DMS 273 treated with DMSO at 0.1 percent for 48 hours (cell line): ENCODE results near the gene POLN.
"Not testable (repeated sequence)": the region's sequence is repeated elsewhere in the genome, so short reads cannot be mapped to it uniquely, and the experiment has no call there.

Experiments used
- DNase-seq: peaks from one replicate; lab custom pipeline; 2025; lab: John Stamatoyannopoulos, UW

POLN gene

DNA sequence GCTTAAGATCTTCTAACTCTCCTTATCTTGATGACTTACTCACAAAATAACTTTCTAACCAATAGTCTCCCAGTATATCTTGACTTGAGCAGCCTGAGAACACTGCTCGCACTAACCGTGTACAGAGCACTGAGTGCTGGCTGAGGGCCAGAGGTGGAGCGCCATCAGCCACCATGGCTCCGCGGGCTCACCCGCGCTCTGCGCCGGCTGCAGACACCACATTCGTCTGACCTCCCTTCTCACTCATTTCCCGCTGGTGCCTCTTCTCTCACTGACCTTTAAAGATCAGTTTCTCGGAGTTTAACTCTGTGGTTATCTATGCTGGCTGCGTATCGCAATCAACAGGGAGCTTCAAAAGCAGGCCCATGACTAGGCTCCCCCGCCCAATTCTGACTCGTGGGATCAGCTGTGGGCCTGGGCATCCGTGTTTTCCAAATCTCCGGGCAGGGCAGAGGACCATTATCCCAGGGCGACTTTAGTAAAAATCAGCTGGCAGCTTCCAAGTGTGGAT lies 78.6 kb downstream of the POLN start:
- no peak for DNase-seq

DNA sequence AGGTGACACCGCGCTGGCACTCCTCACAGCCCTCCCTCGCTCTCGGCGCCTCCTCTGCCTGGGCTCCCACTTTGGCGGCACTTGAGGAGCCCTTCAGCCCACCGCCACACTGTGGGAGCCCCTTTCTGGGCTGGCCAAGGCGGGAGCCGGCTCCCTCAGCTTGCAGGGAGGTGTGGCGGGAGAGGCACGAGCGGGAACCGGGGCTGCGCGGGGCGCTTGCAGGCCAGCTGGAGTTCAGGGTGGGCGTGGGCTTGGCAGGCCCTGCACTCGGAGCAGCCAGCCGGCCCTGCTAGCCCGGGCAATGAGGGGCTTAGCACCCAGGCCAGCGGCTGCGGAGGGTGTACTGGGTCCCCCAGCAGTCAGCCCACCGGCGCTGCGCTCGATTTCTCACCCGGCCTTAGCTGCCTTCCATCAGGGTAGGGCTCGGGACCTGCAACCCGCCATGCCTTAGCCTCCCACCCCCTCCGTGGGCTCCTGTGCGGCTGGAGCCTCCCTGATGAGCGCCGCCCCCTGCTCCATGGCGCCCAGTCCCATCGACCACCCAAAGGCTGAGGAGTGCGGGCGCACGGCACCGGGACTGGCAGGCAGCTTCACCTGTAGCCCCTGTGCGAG lies 80.7 kb downstream of the POLN start:
- DNase-seq, result not testable (repeated sequence)

DNA sequence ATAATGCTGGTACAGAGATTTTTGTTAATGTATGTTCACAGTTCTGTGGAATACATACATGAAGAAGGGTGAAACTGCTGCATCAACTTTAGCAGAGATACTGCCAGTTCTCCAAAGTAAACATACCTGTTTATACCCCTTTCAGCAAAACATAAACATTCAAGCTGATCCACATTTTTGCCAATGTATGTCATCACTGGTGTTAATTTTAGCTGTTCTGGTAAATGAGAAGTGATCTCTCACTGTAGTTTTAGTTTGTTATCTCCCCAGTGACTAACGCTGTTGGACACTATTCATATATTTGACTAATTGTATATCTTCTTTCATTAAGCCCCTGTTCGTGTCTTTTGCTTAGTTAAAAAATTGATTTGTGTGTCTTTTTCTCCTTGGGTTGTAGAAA lies 82.0 kb downstream of the POLN start:
- DNase-seq, result no peak

DNA sequence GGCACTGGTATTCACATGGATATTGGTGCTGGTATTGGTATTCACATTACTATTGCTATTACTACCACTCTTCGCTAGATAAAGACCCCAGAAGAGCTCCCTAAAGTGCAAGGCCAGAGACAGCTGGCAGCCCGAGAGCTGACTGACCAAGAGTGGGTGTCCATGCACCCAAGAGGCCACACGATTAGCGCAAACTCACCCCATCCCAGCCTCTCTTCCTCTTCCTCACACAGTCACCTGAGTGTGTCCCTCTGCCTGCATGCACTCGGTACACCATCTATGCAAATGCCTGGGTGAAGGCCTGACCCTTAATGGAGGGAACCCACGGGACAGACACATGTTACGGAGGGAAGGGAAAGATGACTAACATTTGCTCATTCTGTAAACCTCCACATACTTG lies 86.7 kb downstream of the POLN start:
- DNase-seq, result no peak

DNA sequence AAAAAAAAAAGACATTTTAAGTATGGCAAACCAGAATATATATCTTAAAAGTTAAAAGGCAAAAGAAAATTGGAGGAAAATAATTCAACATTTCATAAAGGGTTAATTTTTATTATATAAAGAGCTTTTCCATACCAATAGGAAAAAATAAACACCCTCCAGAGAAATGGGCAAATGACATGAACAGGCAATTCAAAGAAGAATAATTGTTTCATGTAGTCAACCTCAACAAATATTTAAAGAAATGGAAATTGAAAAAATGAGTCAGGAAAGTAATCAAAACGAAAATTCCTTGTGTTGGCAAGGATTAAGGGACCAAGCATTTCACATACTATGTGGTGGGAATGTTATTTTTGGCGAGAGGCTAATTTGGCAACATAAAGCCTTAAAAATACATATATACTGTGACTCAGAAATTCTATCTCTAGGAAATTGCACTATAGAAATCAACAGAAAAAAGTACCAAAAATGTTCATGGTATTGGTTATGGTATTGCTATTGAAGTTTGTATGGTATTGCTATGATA lies 87.6 kb downstream of the POLN start:
- no peak for DNase-seq

DNA sequence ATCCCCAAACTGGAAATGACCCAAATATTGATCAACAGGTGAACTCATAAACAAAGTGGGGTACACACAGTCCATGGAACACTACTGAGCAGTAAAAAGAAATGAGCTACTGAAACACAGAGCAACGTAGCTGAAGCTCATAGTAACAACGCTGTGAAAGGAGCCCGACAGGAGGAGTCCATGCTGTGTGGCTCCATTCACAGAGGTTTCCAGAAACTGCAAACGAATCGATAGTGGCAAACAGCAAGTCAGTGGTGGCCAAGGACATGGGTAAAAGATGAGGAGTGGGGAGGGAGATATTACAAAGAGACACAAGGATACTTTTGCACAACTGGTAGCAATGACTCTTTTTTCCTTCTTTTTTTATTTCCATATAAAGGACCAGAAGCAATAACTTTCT lies 90.4 kb downstream of the POLN start:
- no peak for DNase-seq

DNA sequence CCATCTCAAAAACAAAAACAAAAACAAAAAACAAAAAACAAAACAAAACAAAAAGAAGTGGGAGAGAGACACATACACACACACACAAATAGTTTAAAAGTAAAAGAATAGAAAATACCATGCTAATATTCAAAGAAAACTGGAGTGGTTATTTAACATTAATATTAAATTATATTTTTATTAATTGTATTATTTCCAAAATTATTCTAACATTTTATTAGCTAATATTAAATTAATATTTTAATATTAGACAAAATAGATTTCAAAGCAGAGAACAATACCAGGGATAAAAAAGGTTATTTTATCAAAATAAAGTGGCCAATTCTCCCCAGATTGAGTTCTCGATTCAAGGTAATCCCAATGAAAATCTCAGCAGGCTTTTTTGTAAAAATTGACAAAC lies 91.8 kb downstream of the POLN start:
- DNase-seq, result no peak

DNA sequence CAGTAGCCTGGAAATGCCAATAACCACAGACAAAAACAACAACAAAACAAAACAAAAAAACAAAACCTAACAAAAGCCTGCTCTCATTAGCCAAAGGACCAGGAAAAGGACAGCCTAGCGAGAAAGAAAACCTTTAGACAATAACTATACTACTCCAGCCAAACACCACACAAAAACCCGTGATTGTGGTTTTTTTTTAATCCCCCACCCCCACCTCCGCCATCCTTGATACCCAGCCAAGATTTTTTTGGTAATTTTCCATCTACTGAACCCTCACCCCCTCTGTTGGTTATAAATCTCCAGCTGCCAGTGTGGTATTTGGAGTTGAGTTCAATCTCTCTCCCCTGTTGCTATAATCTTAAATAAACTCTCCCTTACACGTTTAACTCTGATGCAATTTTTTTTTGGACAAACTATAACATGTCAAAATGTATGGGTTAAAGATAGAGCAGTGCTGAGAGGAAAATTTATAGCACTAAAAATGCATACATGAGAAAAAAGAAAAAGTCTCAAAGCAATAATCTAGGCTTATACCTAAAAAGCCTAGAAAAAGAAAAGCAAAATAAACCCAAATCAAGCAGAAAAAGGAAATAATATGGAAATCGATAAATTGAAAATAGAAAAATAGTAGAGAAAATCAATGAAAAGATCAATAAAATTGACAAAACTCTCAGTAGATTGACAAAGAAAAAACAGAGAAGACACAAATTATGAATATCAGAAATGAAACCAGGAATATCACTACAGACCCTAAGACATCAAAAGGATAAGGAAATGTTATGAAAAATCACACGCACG lies 99.1 kb downstream of the POLN start:
- no peak for DNase-seq

DNA sequence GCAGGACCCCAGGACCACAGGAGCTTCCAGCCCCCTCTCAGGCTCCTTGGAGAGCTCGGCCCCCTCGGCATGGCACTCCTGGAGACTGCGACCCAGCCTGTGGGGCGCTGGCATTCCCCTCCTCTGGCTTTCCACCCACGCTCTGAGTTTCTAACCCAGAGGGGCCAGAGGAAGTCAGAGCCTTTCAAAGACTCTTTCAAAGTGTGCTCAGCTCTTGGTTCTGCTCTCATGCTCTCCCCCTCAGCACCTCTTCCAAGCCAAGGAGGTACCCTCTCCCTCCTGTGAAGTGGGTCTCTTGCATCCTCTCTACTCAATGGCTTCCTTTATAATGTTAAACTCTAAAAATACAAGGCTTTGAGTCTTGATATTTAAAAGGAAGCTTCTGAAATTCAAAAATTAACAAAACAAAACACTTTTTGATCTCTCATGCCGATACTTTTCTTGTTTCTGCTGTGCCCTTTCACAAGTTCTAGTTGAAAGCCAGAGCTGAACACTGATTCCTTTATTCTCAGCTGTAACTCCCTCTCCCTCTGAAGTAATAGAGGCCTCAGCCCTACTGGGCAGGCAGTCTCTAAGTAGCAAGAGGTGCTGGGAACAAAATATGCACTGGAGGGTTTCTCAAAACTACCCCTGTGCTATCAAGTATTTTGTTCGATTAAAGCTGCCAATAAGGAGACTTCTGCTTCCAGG lies 100.0 kb downstream of the POLN start:
- DNase-seq, result no peak

DNA sequence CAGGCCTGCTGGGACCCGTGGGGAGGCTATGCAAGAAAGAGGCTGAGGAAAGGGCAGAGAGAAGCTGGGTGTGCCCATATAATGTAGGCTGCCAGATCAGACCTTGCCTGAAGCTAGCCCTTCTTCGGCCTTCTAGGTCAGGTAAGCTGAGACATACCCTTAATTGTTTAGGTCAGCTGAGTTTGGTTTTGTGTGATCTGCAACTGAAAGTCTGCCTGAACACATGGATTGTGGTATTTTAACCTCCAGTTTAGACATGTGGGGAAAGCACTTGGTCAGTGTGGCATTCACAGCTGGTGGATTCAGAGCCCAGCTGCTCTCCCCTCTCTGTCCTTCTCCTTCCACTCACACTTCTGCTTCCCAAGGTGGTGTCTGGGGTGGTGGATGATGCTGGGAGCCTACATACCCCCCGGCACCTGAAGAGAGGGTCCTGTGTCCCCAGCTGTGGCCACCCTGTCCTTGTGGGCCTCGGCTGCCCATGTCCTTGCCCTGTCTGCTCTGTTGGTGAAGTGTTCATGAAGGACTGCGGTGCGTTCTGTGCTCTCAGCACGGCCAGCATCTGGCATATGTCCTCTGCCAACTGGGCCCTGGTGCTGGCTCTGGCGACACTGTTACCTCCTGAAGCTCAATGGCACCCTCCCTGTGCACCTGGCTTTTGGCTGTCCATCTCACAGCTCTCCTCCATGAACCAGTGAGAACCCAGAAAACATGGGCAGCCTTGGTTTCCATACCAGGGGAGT lies 100.7 kb downstream of the POLN start:
- no peak for DNase-seq

DNA sequence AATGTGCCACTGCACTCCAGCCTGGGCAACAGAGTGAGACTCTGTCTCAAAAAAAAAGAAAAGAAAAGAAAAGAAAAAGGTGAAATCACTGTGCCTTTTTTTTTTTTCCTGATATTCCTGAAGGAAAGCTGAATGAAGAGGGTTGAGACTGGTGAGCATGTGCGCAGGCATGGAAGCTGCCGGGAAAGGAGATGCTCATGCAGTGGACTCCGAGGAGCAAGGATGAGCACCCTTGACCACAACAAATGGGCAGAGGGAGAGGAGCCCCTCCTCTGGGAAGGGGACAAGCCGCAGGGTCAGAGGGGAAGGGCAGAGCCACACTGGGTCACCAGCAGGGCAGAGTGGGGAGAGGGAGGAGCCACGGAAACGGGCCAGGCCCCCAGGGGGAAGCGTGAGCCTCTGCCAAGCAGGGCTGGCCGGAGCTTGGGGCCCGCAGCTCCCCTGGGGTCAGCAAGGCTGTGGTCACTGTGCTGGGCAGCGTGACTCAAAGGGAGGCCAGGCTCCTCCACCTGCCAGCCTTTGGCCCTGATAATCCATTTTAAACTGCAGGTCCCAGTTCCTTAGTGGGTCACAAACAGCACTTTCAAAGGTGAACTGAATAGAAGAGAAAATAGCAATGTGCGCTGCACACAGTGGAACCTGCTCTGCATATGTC lies 102.9 kb downstream of the POLN start:
- no peak for DNase-seq

DNA sequence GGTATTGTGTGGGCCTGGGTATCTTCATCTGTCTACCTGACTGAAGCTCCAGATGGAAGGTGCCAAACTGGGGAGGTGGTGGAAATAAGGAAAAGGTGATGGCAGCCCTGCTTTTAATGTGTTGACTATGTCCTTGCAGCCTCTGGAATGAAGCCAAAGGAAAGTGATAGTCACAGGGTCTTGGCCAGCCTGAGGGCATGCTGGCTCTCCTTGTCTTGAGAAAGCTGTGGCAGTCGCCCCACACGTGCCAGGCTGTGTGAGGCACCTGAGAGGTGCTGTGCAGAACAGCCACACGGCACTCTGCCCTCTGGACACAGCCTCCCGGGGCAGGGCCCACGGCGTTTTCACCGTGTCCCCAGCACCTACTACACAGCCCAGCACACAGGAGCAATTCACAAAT lies 105.2 kb downstream of the POLN start:
- DNase-seq, result no peak

DNA sequence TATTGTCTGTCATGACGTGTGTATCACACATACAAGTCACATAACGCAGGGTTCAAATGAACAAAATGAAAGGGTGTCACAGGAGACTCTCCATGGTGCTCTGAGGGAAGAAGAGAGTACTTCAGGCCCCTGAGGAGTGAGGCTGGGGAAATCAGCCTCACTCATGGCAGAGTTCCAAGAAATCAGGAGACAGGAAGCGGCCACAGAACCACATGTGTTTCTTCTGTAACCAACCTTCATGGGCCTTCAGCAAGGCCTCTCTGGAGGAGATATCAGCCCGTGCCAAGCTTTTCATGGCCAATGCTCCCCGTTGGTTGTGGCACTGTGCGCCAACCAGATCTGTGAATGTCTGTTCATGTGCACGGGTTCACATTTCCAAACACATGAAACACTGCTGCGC lies 106.8 kb downstream of the POLN start:
- no peak for DNase-seq

DNA sequence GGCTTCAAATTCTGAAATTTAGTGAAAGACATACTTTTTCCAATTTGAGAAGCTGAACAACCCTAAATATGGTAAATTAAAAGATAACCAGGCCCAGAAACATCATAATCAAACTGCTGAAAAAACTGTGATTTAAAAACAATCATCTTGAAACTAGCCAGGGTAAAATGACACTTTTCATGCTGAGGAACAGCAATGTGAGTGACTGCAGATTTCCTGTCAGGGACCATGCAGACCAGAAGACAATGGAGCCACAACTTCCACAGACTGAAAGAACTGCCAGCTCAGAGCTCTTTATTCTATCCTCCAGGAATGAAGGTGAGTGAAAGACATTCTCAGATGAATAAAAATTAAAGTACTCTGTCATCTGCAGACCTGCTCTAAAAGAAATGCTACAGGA lies 109.5 kb downstream of the POLN start:
- DNase-seq, result no peak

DNA sequence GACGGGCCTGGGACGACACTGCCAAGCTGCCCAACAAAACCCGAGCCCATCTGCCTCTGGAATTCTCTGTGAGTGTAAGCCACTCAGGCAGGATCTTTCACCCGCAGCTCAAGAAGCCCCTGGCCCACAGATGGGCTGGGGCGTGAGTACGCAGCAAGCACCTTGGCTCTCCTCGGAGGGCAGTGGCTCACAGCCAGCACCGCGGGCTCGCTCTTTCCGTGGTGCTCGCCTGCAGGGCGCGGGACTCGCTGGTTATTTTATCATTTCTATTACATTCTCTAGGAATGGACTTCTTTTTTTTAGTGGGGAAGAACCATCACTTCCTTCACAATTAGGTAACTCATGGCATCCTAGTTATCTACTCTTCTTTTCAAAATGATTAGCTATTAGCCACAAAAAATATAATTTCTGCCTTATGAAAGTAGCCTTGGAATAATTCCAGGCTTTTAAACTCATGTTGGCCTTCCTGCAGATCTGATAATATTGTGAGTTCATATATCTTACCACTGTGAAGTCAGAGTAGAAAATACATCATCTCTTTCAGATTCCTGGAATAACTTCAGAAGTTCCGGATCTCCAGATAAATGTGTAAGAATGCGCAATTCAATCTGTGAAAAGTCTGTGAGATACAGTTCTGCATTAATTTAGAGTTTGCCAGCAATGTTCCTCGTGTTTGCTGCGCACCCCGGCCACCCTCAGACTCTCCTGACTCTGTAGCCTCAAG lies 114.2 kb downstream of the POLN start:
- DNase-seq, result no peak

DNA sequence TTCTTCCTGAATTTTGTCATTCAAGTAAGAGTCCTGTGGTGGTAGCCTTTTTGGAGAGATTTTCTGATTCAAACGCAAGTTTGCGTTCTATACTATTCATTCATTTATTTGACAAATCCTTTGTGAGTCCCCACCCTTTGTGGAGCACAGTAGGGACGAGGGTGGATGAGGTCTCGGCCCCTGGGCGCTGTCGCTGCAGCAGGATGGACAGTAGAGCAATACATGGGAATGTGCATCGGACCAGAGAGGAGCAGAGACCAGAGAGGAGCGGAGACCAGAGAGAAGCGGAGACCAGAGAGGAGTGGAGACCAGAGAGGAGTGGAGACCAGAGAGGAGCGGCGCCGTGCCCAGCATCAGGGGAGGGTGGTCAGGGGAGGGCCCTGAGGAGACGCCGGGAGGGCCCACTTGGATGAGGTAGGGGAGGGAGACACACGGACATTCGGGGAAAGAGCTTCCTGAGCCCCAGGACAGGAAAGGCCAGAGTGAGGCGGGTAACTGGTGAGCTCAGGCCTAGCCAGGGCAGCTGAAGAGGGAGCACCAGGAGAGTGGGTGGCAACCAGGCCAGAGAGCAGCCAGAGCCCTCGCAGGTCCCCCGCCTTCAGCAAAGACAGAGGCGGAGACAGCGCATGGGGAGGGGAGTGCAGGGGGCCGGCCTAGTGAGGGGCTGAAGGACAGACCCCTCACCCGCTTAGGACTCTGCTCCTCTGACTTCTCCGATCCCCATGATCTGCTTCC lies 115.4 kb downstream of the POLN start:
- no peak for DNase-seq

DNA sequence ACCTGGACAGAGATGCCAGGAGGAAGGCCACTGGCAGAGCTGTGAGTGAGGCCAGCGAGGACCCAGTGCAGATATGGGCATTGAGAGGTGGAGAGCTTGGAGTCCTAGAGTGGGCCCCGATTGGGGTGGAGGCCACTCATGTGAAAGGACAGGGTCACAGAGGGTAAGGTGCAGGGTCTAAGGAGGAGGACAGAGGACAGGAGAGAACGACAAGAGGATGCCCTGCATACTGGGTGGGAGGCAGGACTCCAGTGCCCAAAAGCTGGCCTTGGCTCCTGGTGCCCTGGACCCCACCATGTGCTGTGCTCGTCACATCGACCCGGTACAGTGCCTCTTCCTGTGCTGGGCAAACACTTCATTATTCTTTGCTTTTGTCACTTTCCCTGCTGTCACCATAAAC lies 116.1 kb downstream of the POLN start:
- DNase-seq, result no peak

DNA sequence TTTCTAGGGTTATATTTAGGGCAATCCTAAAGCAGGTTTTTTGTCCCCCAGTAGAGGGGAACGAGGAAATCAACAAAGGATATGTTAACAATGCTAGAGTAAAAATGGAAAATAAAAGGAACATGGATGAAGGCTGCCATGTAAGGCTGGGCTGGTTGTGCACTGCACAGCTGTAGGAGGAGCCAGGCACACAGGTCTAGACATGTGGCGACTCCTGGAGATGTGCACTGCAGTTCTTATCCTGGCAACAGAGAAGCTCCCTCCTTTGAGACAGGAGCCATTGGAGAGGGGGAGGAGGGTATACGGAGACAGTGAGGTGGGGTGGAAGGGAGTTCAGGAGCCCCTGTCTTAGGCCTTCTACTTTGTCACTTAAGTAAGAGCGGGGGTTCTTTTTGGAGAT lies 116.9 kb downstream of the POLN start:
- no peak for DNase-seq

DNA sequence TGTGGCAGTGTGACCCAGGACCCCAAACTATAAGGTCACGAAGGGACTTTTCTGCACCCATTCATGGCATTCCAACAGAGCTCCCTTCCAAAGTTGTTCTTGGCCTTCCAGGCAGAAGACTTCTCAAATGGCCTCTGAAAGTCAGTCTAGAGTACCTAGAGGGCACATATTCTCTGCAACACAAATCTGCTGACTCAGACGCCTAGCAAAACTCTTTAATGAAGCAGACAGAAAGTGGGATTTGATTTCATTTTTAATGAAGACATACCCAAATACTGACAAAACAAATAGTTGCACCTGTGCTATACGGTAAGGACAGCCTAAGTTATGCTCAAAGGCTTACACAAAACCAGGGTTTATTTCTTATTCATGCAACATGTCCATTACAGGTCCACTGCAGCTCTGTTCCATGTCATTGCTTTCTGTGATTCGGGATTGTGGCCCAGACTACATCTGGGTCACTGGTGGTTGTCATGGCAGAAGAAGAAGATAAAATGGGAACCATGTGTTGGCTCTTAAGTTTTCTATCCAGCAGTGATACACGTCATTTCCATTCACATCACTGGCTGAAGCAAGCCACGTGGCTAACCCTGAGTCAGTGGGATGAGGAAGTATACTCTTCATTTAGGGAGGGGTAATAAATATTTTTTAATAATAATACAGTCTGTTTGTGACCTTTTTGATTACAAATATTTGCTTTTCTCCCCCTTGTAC lies 125.1 kb downstream of the POLN start:
- DNase-seq, result no peak

DNA sequence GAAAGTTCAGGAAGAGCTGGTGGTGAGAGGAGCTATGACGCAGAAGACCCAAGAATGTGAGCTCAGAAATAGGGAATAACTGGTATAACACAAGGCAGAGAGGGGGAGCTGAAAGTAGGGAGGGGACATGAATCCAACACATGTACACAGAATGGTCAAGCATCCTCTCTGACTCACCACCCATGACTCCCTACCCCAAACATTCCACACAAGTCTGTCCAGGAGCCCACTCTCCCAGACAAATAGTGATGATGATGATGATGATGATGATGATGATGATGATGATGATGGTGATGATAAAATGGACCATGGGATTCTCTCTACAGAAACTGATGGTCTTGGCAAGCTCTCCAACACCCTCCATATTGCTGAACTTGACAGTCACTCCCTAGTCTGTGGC lies 136.4 kb downstream of the POLN start:
- DNase-seq, result no peak
